ENCODE measurements around the gene GRID1. TPM values are rescaled to one million over a fixed set of nuclear protein-coding genes. Genes with fewer than 3 reads are reported as not detected.

The GRID1 gene
- polyA plus RNA-seq, 4 donors: 1.4 to 1.9 (median 1.6) TPM

DNA sequence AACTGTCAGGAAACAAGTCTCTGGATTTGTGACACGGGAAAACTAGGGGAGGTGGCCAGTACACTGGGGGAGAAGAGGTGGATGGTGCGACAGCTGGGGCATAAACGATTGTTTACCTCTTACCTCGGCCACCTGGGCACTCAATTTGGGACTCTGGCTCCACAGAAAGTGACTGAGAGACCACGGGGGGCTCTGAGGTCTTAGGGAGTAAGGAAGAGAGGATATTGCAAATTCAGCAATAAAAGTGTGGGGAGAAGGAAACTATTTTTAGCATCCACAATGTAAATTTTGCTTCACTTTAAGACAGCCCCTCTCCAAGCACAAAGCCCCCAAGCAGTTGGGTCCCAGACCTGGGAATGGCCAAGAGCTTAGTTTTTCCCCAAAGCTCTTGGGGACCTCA, 440.5 kb downstream of the GRID1 start:
- DNase-seq (ENCODE audit: low read depth in 4 of 4, low spot score in 2 of 4): no peak

DNA sequence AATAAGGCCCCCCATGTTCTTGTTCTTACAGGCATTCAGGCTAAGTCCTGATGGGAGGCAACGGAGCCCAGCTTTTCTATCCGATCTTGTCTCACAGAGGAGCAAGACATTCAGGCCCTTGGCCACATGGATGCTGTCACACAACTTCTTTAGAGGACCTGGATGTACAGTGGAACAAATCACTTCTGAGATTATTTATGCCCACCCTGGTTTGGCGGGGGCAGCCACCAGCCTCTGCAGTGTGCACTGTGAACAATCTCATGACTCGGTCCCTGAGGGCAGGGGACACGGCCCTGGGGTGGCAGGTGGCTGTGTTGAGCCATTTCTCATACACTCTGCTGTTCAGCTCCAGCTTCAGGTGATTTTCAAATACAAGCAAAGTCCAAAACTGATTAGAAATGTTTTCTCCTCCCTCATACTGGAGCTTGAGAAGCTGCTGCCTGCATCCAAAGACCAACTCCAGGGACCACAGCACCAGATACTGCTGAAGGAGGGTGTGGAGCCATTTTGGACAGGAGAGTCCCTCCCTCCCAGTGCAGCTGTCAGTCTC, 441.3 kb downstream of the GRID1 start:
- DNase-seq (ENCODE audit: low read depth in 4 of 4, low spot score in 2 of 4): no peak

DNA sequence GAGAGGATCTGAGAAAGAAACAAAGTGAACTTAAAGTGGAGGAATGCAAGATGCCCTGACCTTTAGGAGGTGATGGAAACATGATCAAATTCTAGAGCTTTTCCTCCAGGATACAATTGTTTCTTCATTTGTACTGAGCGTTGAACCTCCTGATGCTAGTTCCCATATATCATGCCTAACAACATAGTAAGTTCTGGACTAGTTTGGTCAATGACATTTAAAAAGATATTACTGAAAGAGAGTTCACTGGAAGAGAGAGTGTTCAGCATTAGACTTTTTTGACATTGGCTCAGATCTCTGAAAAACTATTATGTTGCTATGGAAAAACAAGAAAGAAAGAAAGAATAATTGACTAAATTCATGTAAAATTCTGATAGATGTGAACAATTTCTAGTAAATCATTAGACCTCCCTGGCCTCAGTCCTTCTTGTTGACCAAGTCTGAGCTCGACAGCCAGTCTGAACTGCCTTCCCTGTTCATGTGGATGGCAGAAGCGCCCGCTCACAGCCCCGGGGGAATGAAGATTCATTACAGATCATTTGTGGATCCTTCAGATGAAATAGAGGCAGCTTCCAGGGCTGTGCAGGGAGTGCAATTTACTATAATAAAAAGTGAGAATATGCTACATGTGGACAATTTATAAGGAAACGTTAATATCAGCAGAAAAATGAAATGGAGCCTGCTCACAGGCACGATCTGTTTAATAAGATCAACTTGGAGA, 442.1 kb downstream of the GRID1 start:
- DNase-seq (ENCODE audit: low read depth in 4 of 4, low spot score in 2 of 4): no peak

DNA sequence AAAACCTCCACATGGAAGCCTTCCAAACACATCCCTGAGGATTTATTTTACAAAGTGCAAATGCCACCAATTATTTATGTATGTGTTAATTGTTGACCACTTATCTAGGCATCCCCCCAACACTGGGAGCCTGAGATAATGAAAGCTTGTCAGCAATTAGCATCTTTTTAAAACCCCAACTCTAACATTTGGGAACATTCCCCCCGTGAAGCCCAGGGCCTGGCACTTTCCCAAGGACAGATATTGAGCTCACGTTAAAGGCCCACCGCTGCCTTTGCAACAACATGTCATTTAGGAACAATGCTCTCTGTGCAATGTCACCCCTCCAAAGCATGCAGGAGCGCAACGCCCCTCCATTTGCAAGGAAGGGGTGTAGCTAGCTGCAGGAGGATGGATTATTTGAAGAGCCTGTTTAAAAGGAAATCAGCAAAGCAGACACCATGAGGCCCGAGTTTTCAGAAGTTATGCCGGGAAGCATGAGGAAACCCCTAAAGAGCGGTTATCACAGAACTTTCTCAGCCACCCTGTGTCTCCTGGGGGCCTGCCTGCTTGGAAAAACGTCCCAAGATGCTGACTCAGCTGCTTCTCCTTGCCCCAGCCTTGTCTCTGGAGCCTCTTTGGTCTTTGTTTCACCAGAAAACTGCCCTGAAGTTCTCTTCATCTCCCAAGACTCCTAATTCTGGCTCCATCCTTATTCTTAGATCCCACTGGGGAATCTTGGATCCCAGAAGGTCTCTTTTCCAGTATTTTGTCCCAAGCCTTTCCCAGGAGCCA, 444.1 kb downstream of the GRID1 start:
- DNase-seq (ENCODE audit: low read depth in 4 of 4, low spot score in 2 of 4): no peak

DNA sequence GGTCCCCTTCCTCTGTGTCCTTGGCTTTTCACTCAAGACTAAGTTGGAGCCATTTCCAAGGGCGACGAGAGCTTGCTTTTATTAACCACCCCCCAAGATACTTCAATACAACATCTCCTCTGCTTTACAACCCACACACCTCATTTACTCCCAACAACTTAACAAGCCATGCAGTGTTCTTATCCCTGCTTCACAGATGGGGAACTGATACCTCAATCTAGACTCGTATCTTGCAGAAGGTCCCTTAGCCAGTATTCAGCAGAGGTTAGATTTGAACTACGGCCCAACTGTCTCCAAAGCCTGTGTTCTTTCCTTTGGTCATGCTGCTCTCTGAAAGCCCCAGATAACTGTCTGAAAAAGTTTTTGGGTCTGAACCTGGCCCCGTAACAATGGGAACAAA, 444.8 kb downstream of the GRID1 start:
- no peak for DNase-seq (ENCODE audit: low read depth in 4 of 4, low spot score in 2 of 4)

DNA sequence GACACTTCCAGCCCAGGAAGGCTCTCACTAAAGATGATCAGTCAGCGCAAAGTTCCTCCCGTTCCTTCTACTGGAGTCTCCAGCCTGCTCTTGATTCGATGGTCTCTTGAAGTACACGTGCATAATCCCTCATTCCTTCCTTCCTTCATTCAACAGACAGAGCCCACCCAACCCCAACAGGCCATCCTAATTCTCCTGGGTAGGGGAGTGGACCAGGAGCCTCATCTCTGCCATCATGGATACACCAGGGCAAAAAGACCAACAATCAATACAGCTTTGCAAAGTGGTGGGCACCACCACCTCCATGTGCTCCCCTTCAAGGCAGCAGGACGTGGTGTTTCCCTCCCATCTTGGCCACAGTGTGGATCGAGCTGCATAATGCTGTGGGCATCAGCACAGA, 446.3 kb downstream of the GRID1 start:
- no peak for DNase-seq (ENCODE audit: low read depth in 4 of 4, low spot score in 2 of 4)

DNA sequence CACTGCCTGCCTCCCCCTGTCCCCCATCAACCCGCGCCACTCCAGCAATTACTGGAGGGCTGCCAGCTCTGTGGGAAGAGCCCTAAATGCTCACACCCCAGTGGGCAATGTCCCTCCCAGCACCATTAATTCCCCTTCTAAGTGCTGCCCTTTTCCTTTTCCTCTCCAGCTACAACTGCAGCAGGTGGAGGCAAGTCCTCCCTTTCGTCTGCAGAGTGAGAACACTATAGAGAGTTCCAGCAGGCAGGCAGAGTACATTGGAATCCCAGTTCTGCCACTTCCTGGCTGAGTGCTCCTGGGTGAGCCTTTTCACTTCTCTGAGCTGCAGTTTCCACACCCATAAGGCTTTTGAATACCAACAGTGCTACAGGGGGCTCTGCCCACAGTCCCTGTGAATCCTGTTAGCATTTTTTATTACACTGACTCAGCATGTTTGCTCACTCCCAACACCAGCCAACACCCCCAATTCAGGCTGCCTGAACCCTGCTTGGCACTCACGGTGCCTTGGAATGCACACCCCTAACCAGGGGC, 447.0 kb downstream of the GRID1 start:
- no peak for DNase-seq (ENCODE audit: low read depth in 4 of 4, low spot score in 2 of 4)

DNA sequence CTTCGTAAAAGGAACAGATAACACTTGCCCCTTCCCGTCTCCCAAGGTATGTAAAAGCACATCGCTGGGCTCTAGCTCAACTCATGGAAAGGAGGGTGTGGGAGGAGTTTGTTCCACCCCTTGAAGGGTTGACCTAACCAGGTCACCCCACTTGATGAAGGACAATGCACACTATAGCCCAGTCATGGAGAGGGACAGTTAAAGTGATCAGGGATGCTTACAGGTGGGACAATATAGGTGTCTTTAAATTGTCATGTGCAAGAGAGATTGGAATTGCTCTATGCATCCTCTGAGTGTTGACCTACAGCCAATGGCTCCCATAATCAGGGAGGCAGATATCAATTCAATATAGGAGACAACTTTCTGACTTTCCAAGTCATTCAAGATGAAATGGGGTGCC, 448.2 kb downstream of the GRID1 start:
- DNase-seq (ENCODE audit: low read depth in 4 of 4, low spot score in 2 of 4): no peak

DNA sequence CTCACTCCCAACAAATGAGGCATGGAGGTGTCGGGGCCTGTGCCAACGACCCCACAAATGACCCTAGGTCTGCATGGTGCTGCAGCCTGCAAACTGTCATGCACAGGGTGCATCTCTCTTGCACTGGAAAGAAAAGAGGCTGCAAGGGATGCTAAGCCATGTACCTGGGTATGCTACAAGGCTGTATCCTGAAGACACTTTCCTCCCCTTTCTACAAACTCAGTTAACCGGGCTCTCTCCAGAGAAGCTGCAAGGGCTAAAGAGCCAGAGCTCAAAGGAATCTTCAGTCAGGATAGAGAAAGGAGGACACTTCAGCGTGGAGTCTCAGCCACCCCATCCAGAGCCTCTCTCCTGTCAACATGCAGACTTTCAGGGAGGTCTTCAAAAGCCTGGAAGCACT, 449.0 kb downstream of the GRID1 start:
- DNase-seq (ENCODE audit: low read depth in 4 of 4, low spot score in 2 of 4): no peak

DNA sequence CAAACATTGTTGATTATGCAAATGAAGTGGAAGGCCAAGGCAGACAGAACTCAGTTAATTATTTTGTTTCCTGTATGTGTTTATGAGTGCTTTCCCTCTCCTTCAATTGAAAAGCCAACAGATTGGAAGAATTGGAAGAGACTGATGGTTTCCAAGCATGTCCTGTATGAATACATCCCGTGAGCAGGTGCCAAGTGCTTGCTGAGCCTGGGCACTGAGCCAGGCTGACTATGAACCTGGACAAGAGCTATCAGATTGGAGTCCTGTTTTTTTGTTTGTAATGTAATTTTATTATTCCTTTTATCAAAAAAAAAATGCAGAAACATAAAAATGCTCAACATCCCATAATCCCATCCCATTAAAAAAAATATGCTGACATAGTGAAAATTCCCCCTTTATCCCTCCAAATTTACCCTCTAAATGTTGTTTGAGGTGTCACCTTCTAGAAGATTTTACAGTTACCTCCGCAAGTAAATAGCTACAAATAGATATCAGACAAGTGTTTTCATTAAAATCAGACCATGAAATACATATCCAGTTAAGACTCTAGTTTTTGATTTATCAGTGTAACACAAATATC, 449.5 kb downstream of the GRID1 start:
- no peak for DNase-seq (ENCODE audit: low read depth in 4 of 4, low spot score in 2 of 4)

DNA sequence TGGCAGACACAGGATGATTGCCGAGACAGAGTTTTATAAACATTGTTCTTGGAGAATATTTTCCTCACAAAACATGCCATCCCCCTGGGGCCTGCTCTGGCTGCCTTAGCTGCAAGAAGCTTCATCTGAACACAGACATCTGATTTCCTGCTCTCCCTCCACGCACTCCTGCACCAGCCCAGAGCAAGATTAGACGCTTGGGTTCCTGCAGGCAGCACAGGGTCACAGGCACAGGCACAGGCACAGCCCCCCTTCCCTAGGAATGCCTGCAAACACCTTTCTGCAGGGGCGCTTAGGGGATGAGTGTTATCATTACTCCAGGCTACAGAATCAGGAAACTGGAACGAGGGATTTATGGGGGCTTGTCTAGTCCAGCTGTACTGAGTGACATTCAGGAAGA, 450.3 kb downstream of the GRID1 start:
- no peak for DNase-seq (ENCODE audit: low read depth in 4 of 4, low spot score in 2 of 4)

DNA sequence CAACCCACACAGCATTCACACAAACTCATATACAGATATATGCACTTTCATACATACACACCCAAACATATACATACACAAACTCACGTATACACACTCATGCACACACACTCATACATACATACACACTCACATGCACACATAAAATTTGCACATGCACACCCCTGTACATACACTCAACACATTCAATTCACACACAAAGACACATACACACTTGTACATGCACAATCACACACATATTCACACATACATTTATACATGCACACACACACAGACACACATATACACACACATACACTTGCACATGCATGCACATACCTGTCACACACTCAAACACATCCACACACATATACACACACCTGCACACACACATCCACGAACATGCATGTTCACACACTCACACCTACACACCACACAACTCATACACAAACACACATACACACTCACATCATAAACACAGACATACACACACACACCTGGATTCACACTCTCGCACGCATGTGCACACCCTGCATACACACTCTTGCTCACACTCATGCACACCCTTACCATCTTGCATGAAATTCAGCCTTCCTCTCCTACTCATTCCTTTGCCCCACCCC, 451.2 kb downstream of the GRID1 start:
- no peak for DNase-seq (ENCODE audit: low read depth in 4 of 4, low spot score in 2 of 4)

DNA sequence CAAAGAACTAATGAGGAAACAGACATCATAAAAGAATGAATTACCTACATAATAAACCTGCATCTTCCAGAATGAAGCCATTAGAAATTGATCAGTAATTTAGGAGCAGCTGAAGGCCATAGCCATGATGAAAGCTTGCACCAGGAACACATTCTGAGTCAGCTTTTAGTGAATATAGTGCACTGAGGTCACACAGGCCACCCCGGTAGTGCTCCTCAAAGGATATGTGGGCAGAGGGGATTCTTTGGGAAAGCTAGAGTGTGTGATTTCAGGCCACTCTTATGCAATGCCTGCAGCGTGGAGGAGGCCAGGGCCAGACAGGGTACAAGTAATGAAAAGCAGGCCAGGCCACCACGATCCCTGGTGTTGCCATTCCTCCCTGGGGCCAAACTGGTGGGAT, 451.9 kb downstream of the GRID1 start:
- DNase-seq (ENCODE audit: low read depth in 4 of 4, low spot score in 2 of 4): no peak

DNA sequence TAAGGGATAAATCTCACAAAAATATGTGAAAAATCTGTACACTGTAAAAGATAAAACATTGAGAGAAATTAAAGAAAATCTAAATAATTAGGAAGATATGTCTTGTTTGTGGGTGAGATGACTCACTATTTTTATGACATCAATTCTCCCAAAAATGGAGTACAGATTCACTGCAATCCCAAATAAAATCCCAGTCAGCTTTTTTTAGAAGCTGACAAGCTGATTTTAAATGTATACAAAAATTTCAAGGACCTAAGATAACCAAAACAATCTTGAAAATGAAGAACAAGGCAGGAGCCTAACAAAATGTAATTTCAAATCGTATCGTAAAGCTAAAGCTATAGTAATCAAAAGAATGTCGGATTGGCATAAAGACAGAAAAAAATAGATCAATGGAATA, 458.1 kb downstream of the GRID1 start:
- no peak for DNase-seq (ENCODE audit: low read depth in 4 of 4, low spot score in 2 of 4)

DNA sequence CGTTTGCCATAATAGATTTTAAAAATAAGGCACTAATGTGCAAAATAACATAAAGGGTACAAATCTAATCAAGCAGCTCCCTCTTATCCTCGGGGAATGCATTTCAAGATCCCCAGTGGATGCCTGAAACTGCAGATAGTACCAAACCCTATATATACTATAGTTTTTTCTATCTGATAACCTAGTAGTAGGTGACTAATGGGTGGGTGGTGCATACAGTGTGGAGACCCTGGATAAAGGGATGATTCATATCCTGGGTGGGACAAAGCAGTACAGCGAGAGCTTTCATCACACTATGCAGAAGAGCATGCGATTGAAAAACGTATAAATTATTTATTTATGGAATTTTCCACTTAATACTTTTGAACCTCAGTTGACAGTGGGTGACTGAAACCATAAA, 464.5 kb downstream of the GRID1 start:
- DNase-seq (ENCODE audit: low read depth in 4 of 4, low spot score in 2 of 4): no peak

DNA sequence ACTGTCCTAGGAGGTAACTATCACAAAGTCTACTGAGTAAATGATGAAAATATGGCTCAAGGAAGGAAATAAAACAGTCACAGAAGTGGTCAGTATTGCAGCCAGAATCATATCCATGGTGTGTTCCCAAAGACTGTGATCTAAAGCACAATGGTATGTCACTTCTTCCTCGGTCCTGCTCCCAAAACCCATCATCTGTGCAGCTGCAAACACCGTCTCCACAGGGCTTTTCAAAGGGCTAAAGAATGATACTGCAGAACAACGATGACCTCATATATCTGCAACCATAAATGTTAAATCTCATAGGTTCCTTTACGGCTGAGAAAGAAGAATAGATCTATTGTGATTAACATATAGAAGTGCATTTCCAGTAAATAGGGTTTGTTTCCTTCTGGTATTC, 465.0 kb downstream of the GRID1 start:
- no peak for DNase-seq (ENCODE audit: low read depth in 4 of 4, low spot score in 2 of 4)

DNA sequence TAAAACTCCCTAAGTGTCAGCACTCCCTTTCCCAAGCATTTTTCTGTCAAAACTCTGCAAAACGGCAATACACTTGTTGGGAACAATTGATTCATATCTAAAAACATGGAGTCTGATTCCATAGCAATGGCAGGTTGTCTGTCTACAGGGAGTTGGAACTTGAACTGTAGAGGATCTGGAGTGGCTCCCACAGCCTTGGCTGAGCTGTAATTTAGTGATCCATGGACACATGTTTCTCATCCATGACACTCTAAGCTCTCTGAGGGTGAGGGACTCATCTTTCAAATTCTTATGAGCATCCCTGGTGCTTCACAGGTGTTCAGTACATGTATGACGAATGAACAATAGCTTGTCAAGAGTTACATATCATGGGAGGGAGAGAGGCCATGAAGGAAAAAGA, 466.1 kb downstream of the GRID1 start:
- no peak for DNase-seq (ENCODE audit: low read depth in 4 of 4, low spot score in 2 of 4)

DNA sequence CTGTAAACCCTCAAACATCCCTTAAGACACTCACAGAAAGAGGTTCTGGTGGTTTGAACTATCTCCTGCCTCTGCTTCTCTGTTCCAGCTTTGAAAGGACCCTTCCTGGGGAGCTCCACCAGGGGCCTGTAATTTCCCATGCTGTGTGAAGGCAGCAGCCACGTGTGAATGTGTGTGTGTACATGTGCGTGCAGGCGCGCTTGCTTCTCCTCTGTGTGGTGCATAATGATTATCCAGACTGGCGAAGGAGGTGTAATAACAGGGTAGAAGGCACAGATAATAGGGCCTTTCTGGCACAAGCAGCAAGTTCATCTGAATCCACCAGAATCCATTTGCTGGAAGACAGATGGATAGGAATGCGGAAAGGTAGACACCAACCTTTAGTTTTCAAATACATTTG, 466.5 kb downstream of the GRID1 start:
- no peak for DNase-seq (ENCODE audit: low read depth in 4 of 4, low spot score in 2 of 4)

DNA sequence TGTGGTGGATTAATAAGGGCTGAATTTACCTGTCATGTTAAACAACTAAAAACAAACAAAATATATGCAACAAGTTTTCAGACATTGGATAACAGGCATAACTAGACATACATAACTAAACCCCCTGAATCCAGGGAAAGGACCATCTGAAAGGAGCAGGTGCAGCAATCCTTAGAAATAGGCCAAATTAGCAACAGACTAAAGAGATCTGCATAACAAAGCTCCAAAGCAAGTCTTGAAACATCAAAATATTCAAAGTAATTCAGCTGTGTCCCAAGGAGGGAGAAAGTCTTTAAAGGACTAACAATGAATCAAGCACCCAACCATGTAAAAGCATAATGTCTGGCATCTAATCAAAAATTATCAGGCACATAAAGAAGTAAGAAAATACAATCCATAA, 475.1 kb downstream of the GRID1 start:
- DNase-seq (ENCODE audit: low read depth in 4 of 4, low spot score in 2 of 4): no peak

DNA sequence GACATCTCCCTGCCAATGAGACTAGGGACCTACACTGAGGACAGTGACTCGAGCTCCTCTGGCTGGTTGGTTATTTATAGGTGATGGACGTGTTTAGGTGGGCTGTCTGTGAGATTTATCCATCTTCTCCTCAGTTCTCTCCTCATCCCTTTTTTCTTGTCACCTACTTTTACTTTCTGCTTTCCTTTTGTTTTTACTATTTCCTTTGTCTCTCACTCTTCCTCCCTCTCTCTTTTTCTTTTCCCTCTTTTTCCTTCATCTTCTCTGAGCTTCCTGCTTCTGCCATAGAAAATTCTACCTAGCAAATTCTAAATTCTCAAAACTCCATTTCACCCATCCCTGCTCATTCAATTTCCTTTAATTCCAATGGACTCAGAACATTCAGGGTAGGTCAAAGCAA, 478.0 kb downstream of the GRID1 start:
- DNase-seq (ENCODE audit: low read depth in 4 of 4, low spot score in 2 of 4): no peak

DNA sequence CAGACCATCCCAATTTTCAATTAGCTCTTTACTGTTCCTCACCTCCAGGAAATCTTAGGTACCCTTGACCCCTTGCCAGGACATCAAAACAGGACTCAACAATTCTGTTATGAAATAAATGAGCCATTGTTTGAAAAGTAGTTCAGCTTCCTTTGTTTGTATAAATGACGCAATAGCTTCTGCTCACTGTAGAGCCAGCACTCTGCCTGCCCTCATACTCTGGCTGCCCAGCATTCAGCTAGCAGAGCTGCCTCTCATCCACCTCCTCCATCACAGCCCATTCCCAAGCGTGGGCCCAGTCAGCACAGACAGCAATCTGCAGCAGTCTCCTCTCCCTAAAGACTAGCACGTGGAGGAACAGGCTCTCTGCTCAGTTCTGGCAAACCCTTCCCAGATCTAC, 478.6 kb downstream of the GRID1 start:
- no peak for DNase-seq (ENCODE audit: low read depth in 4 of 4, low spot score in 2 of 4)

All from left renal cortex interstitium (tissue), 4 donors.